Cardiac septum (tissue), 1 donor: ENCODE measurements around the gene TEX22. TPM values are rescaled to one million over a fixed set of nuclear protein-coding genes. Genes with fewer than 3 reads are reported as not detected.

Experiments used
- DNase-seq: peaks from one replicate; pipeline ENCODE4 v3.0.0-alpha.2; 2020; ENCODE audit warnings: low spot score
- intact Hi-C: fragments of 100-400 bp; cut with DNase I; formaldehyde crosslinking; loops from one replicate; pipeline ENCODE4 v1.14.0; 2022
- total RNA-seq: library from RNA; stranded (reverse); fragmentation: NEBNext Ultra II Directional; extraction: Animal tissue kit (Norgen Biotek cat#: 25700); gene quantifications from one replicate; pipeline ENCODE4 v1.2.1, GENCODE V29; 2021
- donor health status: DM: no; HTN: no; CAD: no.

TEX22 gene
- total RNA-seq, 1 donor from 2014 or later, result 0.46 TPM

DNA sequence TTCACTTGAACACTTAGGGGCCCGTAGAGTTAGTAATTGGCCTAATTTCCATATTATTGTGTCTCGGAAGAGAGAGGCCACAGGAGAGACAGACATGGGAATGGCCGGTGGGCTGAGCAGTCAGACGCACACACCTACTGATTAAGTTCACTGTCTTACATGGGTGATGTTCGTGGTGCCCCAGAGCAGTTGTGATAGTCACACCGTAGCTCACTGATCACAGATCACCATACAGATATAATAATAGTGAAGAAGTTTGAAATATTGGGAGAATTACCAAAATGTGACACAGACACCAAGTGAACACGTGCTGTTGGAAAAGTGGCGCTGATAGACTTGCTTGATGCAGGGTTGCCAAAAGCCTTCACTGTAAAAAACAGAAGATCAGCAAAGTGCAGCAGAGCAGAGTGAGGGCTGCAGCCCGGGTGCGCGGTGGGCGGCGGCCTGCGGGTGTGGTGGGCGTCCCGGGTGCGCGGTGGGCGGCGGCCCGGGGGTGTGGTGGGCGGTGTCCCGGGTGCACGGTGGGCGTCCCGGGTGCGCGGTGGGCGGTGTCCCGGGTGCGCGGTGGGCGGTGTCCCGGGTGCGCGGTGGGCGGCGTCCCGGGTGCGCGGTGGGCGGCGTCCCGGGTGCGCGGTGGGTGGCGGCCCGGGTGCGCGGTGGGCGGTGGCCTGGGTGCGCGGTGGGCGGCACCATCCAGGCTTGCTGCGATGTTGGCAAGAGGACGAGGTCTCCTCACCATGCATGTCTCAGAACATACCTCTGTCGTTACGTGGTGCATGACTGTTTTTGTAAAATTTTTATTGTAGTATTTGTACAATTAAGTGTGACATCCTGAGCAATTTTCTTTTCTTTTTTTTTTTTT lies 34.3 kb upstream of the TEX22 start:
- no peak for DNase-seq
- intact Hi-C loops, result no loop called here

GRCh38 chr14:105365101-105365500 lies 33.2 kb upstream of the TEX22 start:
- no peak for DNase-seq
- intact Hi-C loops, result no loop called here

- intact Hi-C loops, result no loop called here
- DNase-seq, result no peak
Observed at GRCh38 chr14:105365681-105366080, 32.7 kb upstream of the TEX22 start.

- DNase-seq, result no peak
Observed at GRCh38 chr14:105366386-105367074, 31.8 kb upstream of the TEX22 start.

DNA sequence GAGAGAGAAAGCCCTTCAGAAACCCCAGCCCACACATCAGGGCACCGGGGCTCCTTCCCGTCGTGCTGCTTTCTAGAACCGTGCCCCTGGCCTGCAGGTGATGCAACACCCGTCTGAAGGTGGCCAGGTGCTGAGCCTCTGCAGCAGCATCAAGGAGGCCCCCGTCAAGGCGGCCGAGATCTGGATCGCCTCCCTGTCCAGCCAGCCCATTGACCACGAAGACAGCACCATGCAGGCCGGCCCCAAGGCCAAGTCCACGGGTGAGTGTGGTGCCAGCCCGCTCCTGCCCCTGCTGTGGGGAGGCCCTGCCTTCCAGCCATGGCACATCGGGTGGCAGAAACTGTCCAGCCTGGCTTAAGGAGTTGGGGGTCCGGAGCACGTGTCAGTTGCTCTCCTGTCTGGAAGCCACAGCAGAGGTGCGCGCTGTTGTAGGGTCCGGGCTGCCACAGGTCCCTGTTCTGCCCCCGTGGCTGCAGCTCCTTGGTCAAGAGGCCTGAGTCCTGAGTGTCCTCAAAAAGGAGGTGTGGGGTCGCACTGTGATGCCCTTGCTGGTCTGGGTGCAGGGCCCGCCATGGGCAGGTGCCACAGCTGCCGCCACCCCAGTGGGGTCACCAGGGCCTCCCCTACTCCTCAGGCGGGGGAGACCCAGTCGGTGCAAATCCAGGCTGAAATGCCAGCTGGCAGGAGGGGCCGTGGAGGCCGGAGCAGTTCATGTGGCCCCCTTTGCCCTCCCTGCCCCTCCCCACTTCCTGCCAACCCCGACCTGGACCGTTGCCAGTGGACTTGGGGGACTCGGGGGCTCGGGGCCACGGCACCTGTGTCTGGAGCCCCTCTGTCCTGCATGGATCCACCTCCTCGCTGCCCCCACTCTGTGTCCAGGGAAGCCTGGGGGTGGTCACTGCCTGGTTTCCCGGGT lies 31.0 kb upstream of the TEX22 start:
- DNase-seq, result no peak
- intact Hi-C loops, result no loop called here

More at GRCh38 chr14:105366386-105367074, 31.8 kb upstream of the TEX22 start:
- intact Hi-C loops, result no loop called here

GRCh38 chr14:105368032-105368417 lies 30.3 kb upstream of the TEX22 start:
- intact Hi-C loops, result no loop called here
- no peak for DNase-seq

DNA sequence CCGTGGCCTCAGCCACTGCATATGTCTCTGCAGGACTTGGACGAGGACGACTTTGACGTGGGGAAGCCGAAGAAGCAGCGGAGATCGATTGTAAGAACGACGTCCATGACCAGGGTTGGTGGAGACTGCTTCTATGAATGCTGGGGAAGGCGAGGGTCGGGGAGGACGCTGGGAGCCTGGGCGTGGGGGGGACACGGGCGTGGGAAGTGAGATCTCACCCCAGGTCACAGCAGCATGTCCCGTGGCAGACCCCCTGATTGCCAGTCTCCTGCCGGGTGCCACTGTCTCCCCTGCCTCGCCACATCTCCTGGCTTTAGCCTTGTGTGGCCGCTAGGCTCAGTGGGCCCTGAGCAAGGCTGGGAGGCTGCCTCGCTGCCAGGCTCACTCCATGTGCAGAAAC lies 29.9 kb upstream of the TEX22 start:
- intact Hi-C loops, result no loop called here
- DNase-seq, result no peak

- intact Hi-C loops, result no loop called here
- no peak for DNase-seq
Observed at GRCh38 chr14:105368910-105369652, 29.3 kb upstream of the TEX22 start.

GRCh38 chr14:105369653-105370040 lies 28.7 kb upstream of the TEX22 start:
- intact Hi-C loops, result loop anchor here (5.0 kb wide), 1 partner anchor 78 kb away; no protein-coding TSS in a partner anchor
- DNase-seq, result no peak

- intact Hi-C loops, result loop anchor here (5.0 kb wide), 1 partner anchor 73 kb away; no protein-coding TSS in a partner anchor
- no peak for DNase-seq
Observed at GRCh38 chr14:105374389-105374788, 23.9 kb upstream of the TEX22 start.

DNA sequence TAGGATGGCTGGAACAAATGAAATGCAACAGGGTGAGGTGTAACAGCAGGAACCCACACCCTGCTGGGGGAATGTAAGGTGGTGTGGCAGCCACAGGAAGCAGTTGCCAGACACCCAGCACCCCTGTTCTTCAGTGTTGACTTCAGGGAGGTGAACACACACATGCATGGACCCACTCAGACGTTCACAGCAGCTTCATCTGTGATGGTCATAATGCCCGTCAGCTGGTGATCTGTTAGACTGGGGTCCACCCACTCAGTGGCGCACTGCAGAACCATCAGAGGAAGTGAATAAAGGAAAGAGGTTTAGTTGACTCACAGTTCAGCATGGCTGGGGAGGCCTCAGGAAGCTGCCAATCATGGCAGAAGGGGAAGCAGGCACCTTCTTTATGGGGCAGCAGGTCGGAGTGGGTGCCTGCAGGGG lies 22.7 kb upstream of the TEX22 start:
- intact Hi-C loops, result no loop called here
- no peak for DNase-seq

DNA sequence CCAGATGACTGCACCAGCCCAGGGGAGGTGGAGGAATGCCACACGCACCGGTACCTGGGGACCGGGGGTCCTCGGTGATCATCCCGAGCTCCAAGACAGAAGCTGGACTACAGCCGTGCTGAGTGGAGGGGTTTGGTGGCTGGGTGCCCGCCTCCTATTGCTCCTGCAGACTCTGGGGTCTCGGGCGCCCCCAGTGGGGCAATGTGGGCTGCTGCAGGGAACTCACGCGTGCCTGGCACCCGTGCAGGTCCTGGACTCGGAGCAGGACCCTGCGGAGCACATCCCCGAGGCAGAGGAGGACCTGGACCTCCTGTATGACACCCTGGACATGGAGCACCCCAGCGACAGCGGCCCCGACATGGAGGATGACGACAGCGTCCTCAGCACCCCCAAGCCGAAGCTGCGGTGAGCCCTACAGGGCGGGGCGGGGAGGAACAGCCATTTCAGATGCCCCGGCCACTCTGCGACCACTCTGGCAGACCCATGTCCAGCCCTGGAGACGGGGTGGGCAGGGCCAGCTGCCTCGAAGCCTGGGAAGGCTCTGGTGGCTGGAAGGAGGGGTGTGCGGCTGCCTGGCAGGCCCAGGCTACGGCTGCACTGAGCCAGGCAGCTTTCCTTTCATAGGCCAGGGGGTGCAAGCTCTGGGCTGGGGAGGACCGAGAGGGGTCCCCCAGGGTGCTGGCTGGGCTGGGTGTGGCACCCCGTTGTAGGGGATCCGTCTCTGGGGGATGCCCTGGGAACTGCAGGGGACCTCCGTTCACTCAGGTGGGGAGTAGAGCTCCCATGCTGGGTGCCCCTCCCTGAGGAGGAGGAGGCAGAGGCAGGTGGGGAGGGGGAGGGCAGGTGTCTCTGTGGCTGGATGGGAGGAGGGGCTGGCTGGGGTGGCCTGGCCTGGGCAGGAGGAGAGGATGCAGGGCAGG lies 21.6 kb upstream of the TEX22 start:
- no peak for DNase-seq
- intact Hi-C loops, result no loop called here

- DNase-seq, result no peak
- intact Hi-C loops, result no loop called here
Observed at GRCh38 chr14:105377555-105378182, 20.7 kb upstream of the TEX22 start.

GRCh38 chr14:105378199-105378598 lies 20.1 kb upstream of the TEX22 start:
- no peak for DNase-seq
- intact Hi-C loops, result no loop called here

DNA sequence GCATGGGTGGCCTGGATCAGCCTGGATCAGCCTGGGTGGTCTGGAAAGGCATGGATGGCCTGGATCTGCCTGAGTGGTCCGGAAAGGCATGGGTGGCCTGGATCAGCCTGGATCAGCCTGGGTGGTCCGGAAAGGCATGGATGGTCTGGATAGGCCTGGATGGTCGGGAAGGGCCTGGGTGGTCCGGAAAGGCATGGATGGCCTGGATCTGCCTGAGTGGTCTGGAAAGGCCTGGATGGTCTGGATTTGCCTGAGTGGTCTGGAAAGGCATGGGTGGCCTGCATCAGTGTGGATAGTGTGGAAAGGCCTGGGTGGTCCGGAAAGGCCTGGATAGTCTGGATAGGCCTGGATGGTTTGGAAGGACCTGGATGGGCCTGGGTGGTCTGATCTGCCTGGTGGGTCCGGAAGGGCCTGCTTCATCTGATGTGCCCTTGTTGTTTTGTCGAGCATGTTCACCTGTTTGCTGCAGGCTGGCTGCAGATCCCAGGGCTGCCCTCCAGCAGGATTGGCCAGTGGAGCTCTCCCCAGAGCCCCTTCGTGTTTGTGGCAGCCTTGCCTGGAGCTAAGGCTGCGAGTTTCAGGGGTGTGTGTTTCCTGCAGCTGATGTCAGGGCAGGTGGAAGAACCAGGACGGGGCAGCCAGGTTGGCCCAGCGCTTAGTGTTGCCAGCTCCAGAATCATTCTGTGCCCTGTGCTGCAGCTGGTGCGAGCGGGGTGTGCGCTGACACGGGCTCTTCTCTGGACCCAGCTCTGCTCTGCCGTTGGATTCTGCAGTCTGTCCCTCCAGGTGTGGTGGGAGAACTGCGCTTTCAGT lies 19.3 kb upstream of the TEX22 start:
- intact Hi-C loops, result no loop called here
- no peak for DNase-seq

GRCh38 chr14:105379946-105380345 lies 18.4 kb upstream of the TEX22 start:
- no peak for DNase-seq
- intact Hi-C loops, result no loop called here

DNA sequence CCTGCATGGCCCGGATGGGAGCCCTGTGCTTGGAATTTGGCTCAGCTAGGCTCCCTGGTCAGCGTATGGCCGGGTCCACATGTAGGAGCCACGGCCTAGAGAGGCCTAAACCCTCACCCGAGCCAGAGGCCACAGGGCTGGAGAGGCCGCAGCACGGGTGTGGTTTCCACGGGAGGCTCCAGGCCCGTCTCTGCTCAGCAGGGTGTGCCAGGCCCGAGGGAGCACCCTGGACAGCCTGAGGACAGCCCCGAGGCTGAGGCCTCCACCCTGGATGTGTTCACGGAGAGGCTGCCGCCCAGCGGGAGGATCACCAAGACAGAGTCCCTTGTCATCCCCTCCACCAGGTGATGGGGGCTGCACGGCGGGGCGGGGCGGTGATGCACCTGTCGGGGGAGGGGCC lies 17.6 kb upstream of the TEX22 start:
- intact Hi-C loops, result no loop called here
- no peak for DNase-seq
